OCI-LY7 (cell line): ENCODE data around the gene ENGASE. TPM values are rescaled to one million over a fixed set of nuclear protein-coding genes. Genes with fewer than 3 reads are reported as not detected.

Source experiments
- BruUV-seq: library from RNA; stranded (reverse); fragments of 400-500 nt; replicated peaks from 2 replicates; lab custom pipeline; 2021; lab: Mats Ljungman, UMichigan
- CTCF ChIA-PET: fragments of 300-600 bp; sonication (Branson Sonifier 250); formaldehyde crosslinking; loops from one replicate; lab custom pipeline; 2022; ENCODE audit warnings: antibody characterized with exemption; ENCODE audit not compliant: unreplicated experiment; lab: Charles Lee
- POLR2A ChIA-PET: fragments of 300-600 bp; sonication (Branson Sonifier 250); formaldehyde crosslinking; loops from one replicate; lab custom pipeline; 2022; ENCODE audit warnings: antibody characterized with exemption; lab: Charles Lee
- DNase-seq: peaks from one replicate; pipeline ENCODE4 v3.0.0-alpha.2; 2015; ENCODE audit warnings: low spot score
- H2AFZ ChIP-seq: fragments of 200-600 bp; sonication (generic), shearing (Covaris generic); 2 replicates; pipeline ENCODE4 v1.6.1; 2014; ENCODE audit warnings: mild to moderate bottlenecking, antibody characterized with exemption, low read length, moderate library complexity
- H3K27ac ChIP-seq: fragments of 200-600 bp; sonication (generic); 2 replicates; pipeline ENCODE4 v1.5.1; 2014; ENCODE audit warnings: mixed run types, low read depth, mild to moderate bottlenecking, moderate library complexity, low read length, inconsistent platforms; ENCODE audit not compliant: poor library complexity, severe bottlenecking
- H3K36me3 ChIP-seq: fragments of 200-600 bp; sonication (generic); 2 replicates; pipeline ENCODE4 v1.6.1; 2014; ENCODE audit warnings: mild to moderate bottlenecking, antibody characterized with exemption, low read length, moderate library complexity, mixed read lengths; ENCODE audit not compliant: insufficient read depth
- H3K4me1 ChIP-seq: fragments of 200-600 bp; sonication (generic); 2 replicates; pipeline ENCODE4 v1.5.1; 2014; ENCODE audit warnings: mild to moderate bottlenecking, low read length; ENCODE audit not compliant: insufficient read depth, poor library complexity, severe bottlenecking
- H3K4me2 ChIP-seq: fragments of 200-600 bp; sonication (generic); 2 replicates; pipeline ENCODE4 v1.6.1; 2014; ENCODE audit warnings: mild to moderate bottlenecking, low read length
- H3K4me3 ChIP-seq: fragments of 200-600 bp; sonication (generic); 2 replicates; pipeline ENCODE4 v1.5.1; 2014; ENCODE audit warnings: mild to moderate bottlenecking, low read depth, low read length; ENCODE audit not compliant: poor library complexity, severe bottlenecking
- H3K79me2 ChIP-seq: fragments of 200-600 bp; sonication (generic); 2 replicates; pipeline ENCODE4 v1.6.1; 2016; ENCODE audit warnings: low read depth, mild to moderate bottlenecking, low read length, moderate library complexity, mixed read lengths; ENCODE audit not compliant: insufficient read depth
- H3K9me2 ChIP-seq: fragments of 200-600 bp; sonication (generic); 2 replicates; pipeline ENCODE4 v1.6.1; 2016; ENCODE audit warnings: mild to moderate bottlenecking, low read length, mixed read lengths; ENCODE audit not compliant: insufficient read depth
- H3K9me3 ChIP-seq: fragments of 200-600 bp; sonication (generic); 2 replicates; pipeline ENCODE4 v1.6.1; 2014; ENCODE audit warnings: mild to moderate bottlenecking, mixed run types, low read length, mixed read lengths
- H4K20me1 ChIP-seq: fragments of 200-600 bp; sonication (generic); 2 replicates; pipeline ENCODE4 v1.6.1; 2014; ENCODE audit warnings: mild to moderate bottlenecking, antibody characterized with exemption, low read length, moderate library complexity, mixed read lengths; ENCODE audit not compliant: insufficient read depth
- CTCF ChIP-seq: fragments of 200-600 bp; sonication (generic); conservative IDR thresholded peaks from 2 replicates; pipeline ENCODE4 v1.5.1; 2014; ENCODE audit warnings: mild to moderate bottlenecking, antibody characterized with exemption, low read length, moderate library complexity, mixed read lengths
- EZH2phosphoT487 ChIP-seq: fragments of 200-600 bp; sonication (generic); IDR thresholded peaks from 2 replicates; pipeline ENCODE4 v1.6.1; 2018; ENCODE audit warnings: low read depth, borderline replicate concordance, mild to moderate bottlenecking, mixed run types, antibody characterized with exemption, low read length, moderate library complexity, mixed read lengths
- intact Hi-C: fragments of 100-400 bp; cut with micrococcal nuclease; formaldehyde crosslinking; loops from one replicate; pipeline ENCODE4 v1.10.0; 2022; ENCODE audit not compliant: unreplicated experiment
- total RNA-seq, 2 experiments: library from RNA; depleted of rRNA in 1 of 2; stranded (reverse); fragments of >200 nt in 1 of 2; shearing (Covaris generic) in 1 of 2; gene quantifications; 2 replicates each; pipeline ENCODE4 v1.2.3, GENCODE V29; 2014 to 2022

The ENGASE gene
- total RNA-seq, 2 experiments from 2014 or later = 8.4 to 35.1 TPM

- Histone ChIP-seq H3K27ac (no peak overlapping the region), H2AFZ (no peak overlapping the region), H3K36me3 (no peaks in the 10 kb centered on the region), H3K9me3 (no peaks in the 10 kb centered on the region), H4K20me1 (no peaks in the 10 kb centered on the region), H3K79me2 (no peaks in the 10 kb centered on the region), H3K4me1 (no peaks in the 10 kb centered on the region), H3K4me3 (no peak overlapping the region), H3K4me2 (no peak overlapping the region), H3K9me2 (no peaks in the 10 kb centered on the region)
- ChIA-PET CTCF (no interaction called here), POLR2A (no interaction called here)
- TF ChIP-seq CTCF (no peak), EZH2phosphoT487 (no peak)
- intact Hi-C loops = no loop called here
- BruUV-seq = no TSS peak
- no peak for DNase-seq
Observed at GRCh38 chr17:79052131-79052530, 22.5 kb upstream of the ENGASE start.

GRCh38 chr17:79053251-79053925 lies 21.2 kb upstream of the ENGASE start:
- no TSS peak for BruUV-seq
- intact Hi-C loops = no loop called here

More at GRCh38 chr17:79053251-79053925, 21.2 kb upstream of the ENGASE start:
- Histone ChIP-seq H3K9me2 (no peaks in the 10 kb centered on the region), H2AFZ (no peak overlapping the region), H3K9me3 (no peaks in the 10 kb centered on the region), H3K36me3 (no peaks in the 10 kb centered on the region), H3K79me2 (no peaks in the 10 kb centered on the region), H3K4me2 (no peak overlapping the region), H4K20me1 (no peaks in the 10 kb centered on the region), H3K4me3 (no peak overlapping the region), H3K4me1 (no peaks in the 10 kb centered on the region), H3K27ac (no peak overlapping the region)
- POLR2A ChIA-PET = interaction anchor here (0.5 to 0.7 kb wide), 2 partner anchors 14 to 50 kb away, joined by 3 to 5 read pairs; no protein-coding TSS in a partner anchor
- no peak for DNase-seq
- TF ChIP-seq CTCF (no peak), EZH2phosphoT487 (no peak)
- CTCF ChIA-PET = no interaction called here
